HepG2 (cell line): ENCODE measurements around the gene AUTS2. TPM values are rescaled to one million over a fixed set of nuclear protein-coding genes. Genes with fewer than 3 reads are reported as not detected.

Experiments used
- ATAC-seq: fragments of 200-7000 bp; cut with Tn5 transposase; 3 replicates; pipeline ENCODE4 v1.9.1; 2020; ENCODE audit warnings: mild to moderate bottlenecking, moderate library complexity
- BruUV-seq: library from RNA; stranded (reverse); fragments of 400-500 nt; replicated peaks from 2 replicates; lab custom pipeline; 2021; lab: Mats Ljungman, UMichigan
- CTCF ChIA-PET: fragments of 300-600 bp; formaldehyde crosslinking; extraction: SDS; loops from one replicate; lab custom pipeline; 2021; ENCODE audit warnings: low total read pairs, inconsistent platforms, low intra/inter-chr PET ratio; lab: Yijun Ruan, JAX
- POLR2A ChIA-PET: fragments of 350-600 bp; sonication (Branson Sonifier 250); formaldehyde crosslinking; loops from one replicate; lab custom pipeline; 2020; ENCODE audit warnings: antibody characterized with exemption, inconsistent platforms; lab: Yijun Ruan, JAX
- DNase-seq: peaks from one replicate; pipeline ENCODE4 v3.0.0-alpha.2; 2015; ENCODE audit warnings: low spot score
- FAIRE-seq: peaks from 3 replicates; lab custom pipeline; 2011; peaks lifted over from hg19 to GRCh38; lab: Jason Lieb, UNC
- H2AFZ ChIP-seq: one replicate; pipeline ENCODE4 v1.6.1; 2011; ENCODE audit warnings: low read length, inconsistent platforms
- H3K27ac ChIP-seq: fragments of 300-600 bp; 3 replicates; pipeline ENCODE4 v1.8.0; 2011; ENCODE audit warnings: mixed run types, mild to moderate bottlenecking, mixed read lengths, low read length, inconsistent platforms; ENCODE audit not compliant: insufficient read depth; ENCODE audit errors: extremely low read length
- H3K27me3 ChIP-seq, 2 experiments: fragments of 200-600 bp in 1 of 2; 2 replicates in 1 of 2; 3 replicates in 1 of 2; pipeline versions ENCODE4 v1.6.0 to v1.8.0; 2011; ENCODE audit warnings: low read length in 2 of 2, mild to moderate bottlenecking in 2 of 2, moderate library complexity in 2 of 2, inconsistent platforms in 1 of 2; ENCODE audit not compliant: insufficient read depth in 2 of 2, control insufficient read depth in 1 of 2
- H3K36me3 ChIP-seq, 2 experiments: fragments of 200-600 bp in 1 of 2; replicated peaks in 1 of 2; 2 replicates in 1 of 2; 3 replicates in 1 of 2; pipeline versions ENCODE4 v1.5.1 to v1.8.0; 2011; ENCODE audit warnings: low read length in 2 of 2, inconsistent platforms in 1 of 2; ENCODE audit not compliant: insufficient read depth in 2 of 2, control insufficient read depth in 1 of 2
- H3K4me1 ChIP-seq: 2 replicates; pipeline ENCODE4 v1.5.1; 2012; ENCODE audit warnings: low read length, inconsistent platforms; ENCODE audit not compliant: insufficient read depth
- H3K4me2 ChIP-seq: 2 replicates; pipeline ENCODE4 v1.6.0; 2011; ENCODE audit warnings: low read depth, low read length, inconsistent platforms
- H3K4me3 ChIP-seq, 3 experiments: fragments of 200-600 bp in 1 of 3; sonication (generic), shearing (Covaris generic) in 1 of 3; replicated peaks in 1 of 3; 2 replicates each; pipeline ENCODE4 v1.5.1; 2011 to 2016; ENCODE audit warnings: low read length in 3 of 3, inconsistent platforms in 2 of 3, low read depth in 2 of 3, mild to moderate bottlenecking in 2 of 3, control low read depth in 1 of 3, mixed read lengths in 1 of 3; ENCODE audit not compliant: insufficient read depth in 1 of 3
- H3K79me2 ChIP-seq: one replicate; pipeline ENCODE4 v1.6.1; 2011; ENCODE audit warnings: low read length, inconsistent platforms; ENCODE audit not compliant: insufficient read depth
- H3K9ac ChIP-seq: 2 replicates; pipeline ENCODE4 v1.6.0; 2011; ENCODE audit warnings: mild to moderate bottlenecking, low read depth, low read length, inconsistent platforms; ENCODE audit not compliant: insufficient read depth
- H3K9me3 ChIP-seq: 2 replicates; pipeline ENCODE4 v1.5.1; 2012; ENCODE audit warnings: mild to moderate bottlenecking, low read length
- H4K20me1 ChIP-seq: 2 replicates; pipeline ENCODE4 v1.6.0; 2011; ENCODE audit warnings: inconsistent platforms, mild to moderate bottlenecking, low read length, moderate library complexity; ENCODE audit not compliant: insufficient read depth
- E2F2 ChIP-seq: sonication (generic); formaldehyde crosslinking; IDR thresholded peaks from 2 replicates; pipeline ENCODE4 v1.4.0; 2020; ENCODE audit warnings: missing genetic modification reagents, borderline replicate concordance
- ZBTB40 ChIP-seq, 2 experiments: fragments of 450-650 bp in 1 of 2; sonication (generic) in 1 of 2; formaldehyde crosslinking in 1 of 2; IDR thresholded peaks; 2 replicates each; pipeline versions ENCODE4 v1.6.1 to v1.8.0; 2016 to 2022; ENCODE audit warnings: antibody characterized with exemption in 1 of 2, mild to moderate bottlenecking in 1 of 2, missing genetic modification reagents in 1 of 2
- ZMYM3 ChIP-seq: sonication (generic); formaldehyde crosslinking; IDR thresholded peaks from 2 replicates; pipeline ENCODE4 v1.5.1; 2020; ENCODE audit warnings: mild to moderate bottlenecking, missing genetic modification reagents
- ZNF160 ChIP-seq: sonication (generic); formaldehyde crosslinking; IDR thresholded peaks from 2 replicates; pipeline ENCODE4 v1.8.0; 2022; ENCODE audit warnings: mild to moderate bottlenecking, inconsistent platforms, missing genetic modification reagents
- ZNF609 ChIP-seq: sonication (generic); formaldehyde crosslinking; IDR thresholded peaks from 2 replicates; pipeline ENCODE4 v1.4.0; 2020; ENCODE audit warnings: mild to moderate bottlenecking, missing genetic modification reagents, borderline replicate concordance
- ZNF644 ChIP-seq: IDR thresholded peaks from 2 replicates; pipeline ENCODE4 v1.6.1; 2016; ENCODE audit warnings: low read depth
- ZNF781 ChIP-seq: sonication (generic); formaldehyde crosslinking; IDR thresholded peaks from 2 replicates; pipeline ENCODE4 v1.5.1; 2020; ENCODE audit warnings: borderline replicate concordance, mild to moderate bottlenecking, missing genetic modification reagents; ENCODE audit errors: not compliant biosample characterization
- WGBS: methylation state at CpG from one replicate; pipeline ENCODE4 v1.1.6; 2017; ENCODE audit warnings: low lambda C conversion rate; 5-methylcytosine and 5-hydroxymethylcytosine counted together
- in situ Hi-C: cut with HindIII; loops from 2 replicates; pipeline ENCODE4 v1.10.0; 2017; ENCODE audit warnings: low pct_unique_long_range_greater_than_20kb; ENCODE audit not compliant: extremely low pct_ligation_motif_present
- intact Hi-C: fragments of 100-400 bp; cut with micrococcal nuclease; formaldehyde crosslinking; loops from one replicate; pipeline ENCODE4 v1.10.0; 2022; ENCODE audit not compliant: unreplicated experiment
- polyA plus RNA-seq, 8 experiments: library from polyadenylated mRNA; depleted of rRNA in 3 of 8; stranded (reverse) in 7 of 8; unstranded in 1 of 8; fragments of >200 nt; fragmentation: Illumina TruSeq in 4 of 8; extraction: Trizol in 4 of 8; gene quantifications; 2 replicates each; pipeline versions ENCODE4 v1.2.1 to v1.2.3, GENCODE V29; 2011 to 2016; ENCODE audit warnings: low read depth in 4 of 8, missing spikeins in 1 of 8, mixed read lengths in 1 of 8; ENCODE audit not compliant: insufficient read depth in 1 of 8
- total RNA-seq, 5 experiments: library from RNA; depleted of rRNA; stranded (reverse); fragments of >200 nt; fragmentation: Illumina TruSeq; extraction: Trizol; gene quantifications; 2 replicates each; pipeline ENCODE4 v1.2.3, GENCODE V29; 2016; ENCODE audit warnings: low read depth in 1 of 5

Gene AUTS2
- total and polyA plus RNA-seq, 2 of the 13 experiments (the other 11 are each of a cell fraction or from before 2014, with no cell fraction given), result 0.38 TPM; not detected in 1

GRCh38 chr7:70590126-70590854 lies 992.0 kb downstream of the AUTS2 start:
- ChIA-PET CTCF (no interaction called here), POLR2A (no interaction called here)
- intact Hi-C loops, result no loop called here
- no TSS peak for BruUV-seq
- Histone ChIP-seq H3K27ac (no peak overlapping the region), H2AFZ (no peak overlapping the region), H3K9me3 (no peaks in the 10 kb centered on the region), H4K20me1 (no peaks in the 10 kb centered on the region), H3K79me2 (no peaks in the 10 kb centered on the region), H3K4me1 (peaks cover 11% of the 10 kb centered on the region), H3K4me3 (no peak overlapping the region), H3K9ac (no peak overlapping the region), H3K27me3 (peaks cover 0 to 3% of the 10 kb centered on the region in 2 experiments; a peak in 2 of 5 replicates), H3K4me2 (no peak overlapping the region), H3K36me3 (no peaks in the 10 kb centered on the region)
- FAIRE-seq, result no peak
- ATAC-seq, result no peak
- DNase-seq, result no peak
- WGBS, result 24% methylated on average over 11 of the region's 11 CpGs
- in situ Hi-C loops, result no loop called here
- TF ChIP-seq E2F2 (CRISPR knock-in tag) (no peak), ZNF609 (no peak), ZNF160 (CRISPR knock-in tag) (no peak), ZNF781 (CRISPR knock-in tag) (no peak), ZBTB40 (IDR thresholded peaks at IDR 0.05) (no peak), ZBTB40 (CRISPR knock-in tag; IDR thresholded peaks at IDR 0.05) (no peak), ZMYM3 (CRISPR knock-in tag) (no peak), ZNF644 (CRISPR knock-in tag) (no peak)
